HUES64 (cell line): ENCODE measurements around the gene LRRC23.

Experiments used
- H3K27ac ChIP-seq: 2 replicates; pipeline ENCODE4 v1.7.0; 2013; ENCODE audit warnings: low read depth, low read length, inconsistent platforms
- H3K27me3 ChIP-seq: 2 replicates; pipeline ENCODE4 v1.6.1; 2013; ENCODE audit warnings: mild to moderate bottlenecking, low read length; ENCODE audit not compliant: insufficient read depth
- H3K36me3 ChIP-seq: 2 replicates; pipeline ENCODE4 v1.6.1; 2013; ENCODE audit warnings: mild to moderate bottlenecking, low read length; ENCODE audit not compliant: insufficient read depth
- H3K4me1 ChIP-seq: 2 replicates; pipeline ENCODE4 v1.6.1; 2013; ENCODE audit warnings: mild to moderate bottlenecking, low read length, moderate library complexity; ENCODE audit not compliant: insufficient read depth
- H3K4me3 ChIP-seq: 2 replicates; pipeline ENCODE4 v1.5.1; 2013; ENCODE audit warnings: mild to moderate bottlenecking, low read length, moderate library complexity
- H3K9ac ChIP-seq: 2 replicates; pipeline ENCODE4 v1.6.1; 2013; ENCODE audit warnings: mild to moderate bottlenecking, low read depth, low read length
- H3K9me3 ChIP-seq: 2 replicates; pipeline ENCODE4 v1.6.1; 2013; ENCODE audit warnings: low read depth, low read length; ENCODE audit not compliant: insufficient read depth
- WGBS: fragments of 150-250, 120-280 bp; methylation state at CpG from one replicate; pipeline ENCODE4 v1.1.7; 2013; ENCODE audit warnings: missing lambda C conversion rate; 5-methylcytosine and 5-hydroxymethylcytosine counted together

Gene LRRC23

GRCh38 chr12:6932766-6933165 is 28.1 kb downstream of the LRRC23 start:
- 100% methylated on average over 1 of the region's 1 CpG for WGBS
- H3K36me3 ChIP-seq: peaks cover 47% of the 10 kb centered on the region
- H3K4me3 ChIP-seq: no peak overlapping the region
- no peak overlapping the region for H3K9ac ChIP-seq
- H3K27me3 ChIP-seq: no peaks in the 10 kb centered on the region
- H3K4me1 ChIP-seq: peaks cover 12% of the 10 kb centered on the region
- no peak overlapping the region for H3K27ac ChIP-seq
- no peaks in the 10 kb centered on the region for H3K9me3 ChIP-seq

DNA sequence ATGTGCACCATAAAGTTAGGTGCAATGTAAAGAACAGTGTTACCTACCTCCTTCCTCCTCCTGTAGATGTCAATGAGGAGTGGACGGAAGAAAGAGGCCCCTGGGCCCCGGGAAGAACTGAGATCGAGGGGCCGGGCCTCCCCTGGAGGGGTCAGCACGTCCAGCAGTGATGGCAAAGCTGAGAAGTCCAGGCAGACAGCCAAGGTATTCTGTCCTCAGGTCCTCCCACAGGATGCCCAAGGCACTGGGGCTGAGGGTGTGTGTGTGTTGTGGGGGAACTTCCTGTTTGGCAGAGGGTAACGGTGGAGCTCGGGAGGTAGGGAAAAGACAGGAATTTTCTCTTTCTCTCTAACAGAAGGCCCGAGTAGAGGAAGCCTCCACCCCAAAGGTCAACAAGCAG is 29.5 kb downstream of the LRRC23 start:
- no peaks in the 10 kb centered on the region for H3K27me3 ChIP-seq
- peaks cover 18% of the 10 kb centered on the region for H3K4me1 ChIP-seq
- peaks cover 55% of the 10 kb centered on the region for H3K36me3 ChIP-seq
- H3K4me3 ChIP-seq: no peak overlapping the region
- no peak overlapping the region for H3K9ac ChIP-seq
- H3K9me3 ChIP-seq: no peaks in the 10 kb centered on the region
- no peak overlapping the region for H3K27ac ChIP-seq
- WGBS: 89% methylated on average over 6 of the region's 8 CpGs

GRCh38 chr12:6935371-6936193 is 31.0 kb downstream of the LRRC23 start:
- no peak overlapping the region for H3K9ac ChIP-seq
- no peak overlapping the region for H3K4me3 ChIP-seq
- WGBS: 93% methylated on average over 14 of the region's 14 CpGs
- no peaks in the 10 kb centered on the region for H3K27me3 ChIP-seq
- H3K36me3 ChIP-seq: peaks cover 67% of the 10 kb centered on the region
- peaks cover 6% of the 10 kb centered on the region; the same call in 1 of the 2 replicates for H3K4me1 ChIP-seq
- no peaks in the 10 kb centered on the region for H3K9me3 ChIP-seq
- H3K27ac ChIP-seq: no peak overlapping the region

DNA sequence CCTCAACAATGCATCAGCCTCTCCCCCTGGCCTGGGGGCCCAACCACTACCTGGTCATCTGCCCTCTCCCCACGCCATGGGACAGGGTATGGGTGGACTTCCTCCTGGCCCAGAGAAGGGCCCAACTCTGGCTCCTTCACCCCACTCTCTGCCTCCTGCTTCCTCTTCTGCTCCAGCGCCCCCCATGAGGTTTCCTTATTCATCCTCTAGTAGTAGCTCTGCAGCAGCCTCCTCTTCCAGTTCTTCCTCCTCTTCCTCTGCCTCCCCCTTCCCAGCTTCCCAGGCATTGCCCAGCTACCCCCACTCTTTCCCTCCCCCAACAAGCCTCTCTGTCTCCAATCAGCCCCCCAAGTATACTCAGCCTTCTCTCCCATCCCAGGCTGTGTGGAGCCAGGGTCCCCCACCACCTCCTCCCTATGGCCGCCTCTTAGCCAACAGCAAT is 31.6 kb downstream of the LRRC23 start:
- no peaks in the 10 kb centered on the region for H3K27me3 ChIP-seq
- no peaks in the 10 kb centered on the region for H3K9me3 ChIP-seq
- 95% methylated on average over 3 of the region's 3 CpGs for WGBS
- peaks cover 69% of the 10 kb centered on the region for H3K36me3 ChIP-seq
- no peak overlapping the region for H3K9ac ChIP-seq
- no peak overlapping the region for H3K4me3 ChIP-seq
- peaks cover 6% of the 10 kb centered on the region; the same call in 1 of the 2 replicates for H3K4me1 ChIP-seq
- H3K27ac ChIP-seq: no peak overlapping the region

DNA sequence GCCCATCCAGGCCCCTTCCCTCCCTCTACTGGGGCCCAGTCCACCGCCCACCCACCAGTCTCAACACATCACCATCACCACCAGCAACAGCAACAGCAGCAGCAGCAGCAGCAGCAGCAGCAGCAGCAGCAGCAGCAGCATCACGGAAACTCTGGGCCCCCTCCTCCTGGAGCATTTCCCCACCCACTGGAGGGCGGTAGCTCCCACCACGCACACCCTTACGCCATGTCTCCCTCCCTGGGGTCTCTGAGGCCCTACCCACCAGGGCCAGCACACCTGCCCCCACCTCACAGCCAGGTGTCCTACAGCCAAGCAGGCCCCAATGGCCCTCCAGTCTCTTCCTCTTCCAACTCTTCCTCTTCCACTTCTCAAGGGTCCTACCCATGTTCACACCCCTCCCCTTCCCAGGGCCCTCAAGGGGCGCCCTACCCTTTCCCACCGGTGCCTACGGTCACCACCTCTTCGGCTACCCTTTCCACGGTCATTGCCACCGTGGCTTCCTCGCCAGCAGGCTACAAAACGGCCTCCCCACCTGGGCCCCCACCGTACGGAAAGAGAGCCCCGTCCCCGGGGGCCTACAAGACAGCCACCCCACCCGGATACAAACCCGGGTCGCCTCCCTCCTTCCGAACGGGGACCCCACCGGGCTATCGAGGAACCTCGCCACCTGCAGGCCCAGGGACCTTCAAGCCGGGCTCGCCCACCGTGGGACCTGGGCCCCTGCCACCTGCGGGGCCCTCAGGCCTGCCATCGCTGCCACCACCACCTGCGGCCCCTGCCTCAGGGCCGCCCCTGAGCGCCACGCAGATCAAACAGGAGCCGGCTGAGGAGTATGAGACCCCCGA is 32.2 kb downstream of the LRRC23 start:
- Histone ChIP-seq H3K36me3 (peaks cover 73% of the 10 kb centered on the region), H3K27me3 (no peaks in the 10 kb centered on the region), H3K9ac (peak overlapping the region; percentile 97), H3K9me3 (no peaks in the 10 kb centered on the region), H3K4me3 (peak overlapping the region; percentile 69), H3K4me1 (peaks cover 6% of the 10 kb centered on the region; the same call in 1 of the 2 replicates), H3K27ac (peak overlapping the region; percentile 98)
- WGBS: 73% methylated on average over 36 of the region's 36 CpGs

GRCh38 chr12:6937481-6938352 is 33.1 kb downstream of the LRRC23 start:
- H3K4me1 ChIP-seq: peaks cover 6% of the 10 kb centered on the region; the same call in 1 of the 2 replicates
- 4% methylated on average over 80 of the region's 80 CpGs for WGBS

GRCh38 chr12:6938353-6939190 is 34.0 kb downstream of the LRRC23 start:
- peak overlapping the region; percentile 97 for H3K9ac ChIP-seq
- 93% methylated on average over 32 of the region's 32 CpGs for whole genome bisulfite sequencing
- peaks cover 6% of the 10 kb centered on the region; the same call in 1 of the 2 replicates for H3K4me1 ChIP-seq
- peaks cover 59% of the 10 kb centered on the region for H3K36me3 ChIP-seq
- H3K4me3 ChIP-seq: peak overlapping the region; percentile 69
- no peaks in the 10 kb centered on the region for H3K27me3 ChIP-seq
- no peaks in the 10 kb centered on the region for H3K9me3 ChIP-seq
- peak overlapping the region; percentile 81 for H3K27ac ChIP-seq

More at GRCh38 chr12:6937481-6938352, 33.1 kb downstream of the LRRC23 start:
- H3K27ac ChIP-seq: peak overlapping the region; percentile 98
- H3K9ac ChIP-seq: peak overlapping the region; percentile 97
- H3K9me3 ChIP-seq: no peaks in the 10 kb centered on the region
- peaks cover 65% of the 10 kb centered on the region for H3K36me3 ChIP-seq
- peak overlapping the region; percentile 69 for H3K4me3 ChIP-seq
- no peaks in the 10 kb centered on the region for H3K27me3 ChIP-seq

DNA sequence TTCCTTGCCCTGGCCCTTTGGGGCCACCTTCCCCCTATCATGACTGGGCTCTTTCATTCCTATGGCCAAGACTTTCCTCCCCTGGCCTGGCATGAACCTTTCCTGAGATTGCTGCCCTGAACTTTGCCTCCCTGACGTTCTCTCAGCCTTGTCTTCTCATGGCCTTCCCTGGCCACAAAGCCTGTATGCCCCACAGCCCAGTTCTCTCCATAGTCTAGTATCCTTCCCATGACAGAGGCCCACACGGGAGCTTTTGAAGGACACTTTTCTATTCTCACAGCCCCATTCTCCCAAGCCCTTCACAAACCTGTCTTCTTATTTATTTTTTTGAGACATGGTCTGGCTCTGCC is 34.5 kb downstream of the LRRC23 start:
- Histone ChIP-seq H3K27ac (no peak overlapping the region), H3K4me3 (no peak overlapping the region), H3K9ac (no peak overlapping the region), H3K27me3 (no peaks in the 10 kb centered on the region), H3K9me3 (no peaks in the 10 kb centered on the region), H3K4me1 (peaks cover 6% of the 10 kb centered on the region; the same call in 1 of the 2 replicates), H3K36me3 (peaks cover 53% of the 10 kb centered on the region)
- 90% methylated on average over 2 of the region's 2 CpGs for WGBS

- Histone ChIP-seq H3K27me3 (no peaks in the 10 kb centered on the region), H3K27ac (no peak overlapping the region), H3K9me3 (no peaks in the 10 kb centered on the region), H3K4me3 (no peak overlapping the region), H3K4me1 (peaks cover 18% of the 10 kb centered on the region), H3K36me3 (peaks cover 32% of the 10 kb centered on the region), H3K9ac (no peak overlapping the region)
- 97% methylated on average over 12 of the region's 12 CpGs for WGBS
Observed at GRCh38 chr12:6941267-6941666, 36.6 kb downstream of the LRRC23 start.

GRCh38 chr12:6941782-6942181 is 37.2 kb downstream of the LRRC23 start:
- H3K27ac ChIP-seq: no peak overlapping the region
- WGBS: 94% methylated on average over 4 of the region's 12 CpGs
- peaks cover 30% of the 10 kb centered on the region for H3K36me3 ChIP-seq
- no peak overlapping the region for H3K9ac ChIP-seq
- H3K27me3 ChIP-seq: no peaks in the 10 kb centered on the region
- peaks cover 18% of the 10 kb centered on the region for H3K4me1 ChIP-seq
- no peaks in the 10 kb centered on the region for H3K9me3 ChIP-seq
- H3K4me3 ChIP-seq: no peak overlapping the region
